HG03354 (cell line): Measurements from ENCODE around the gene NEGR1.

Experiments used
- ATAC-seq: cut with Tn5 transposase; IDR thresholded peaks from one replicate; pipeline ENCODE4 v1.9.1; 2021; ENCODE audit warnings: mild to moderate bottlenecking; ENCODE audit not compliant: unreplicated experiment, poor library complexity, severe bottlenecking

NEGR1 gene

GRCh38 chr1:71618766-71619530 lies 663.4 kb downstream of the NEGR1 start:
- no peak for ATAC-seq

- no peak for ATAC-seq
These were observed 664.1 kb downstream of the NEGR1 start for GRCh38 chr1:71618191-71618590.

- no peak for ATAC-seq
These were observed 671.9 kb downstream of the NEGR1 start for GRCh38 chr1:71610476-71610875.

GRCh38 chr1:71603044-71603776 lies 679.1 kb downstream of the NEGR1 start:
- ATAC-seq: no peak

GRCh38 chr1:71600023-71600422 lies 682.3 kb downstream of the NEGR1 start:
- no peak for ATAC-seq

- no peak for ATAC-seq
These were observed 683.0 kb downstream of the NEGR1 start for GRCh38 chr1:71599306-71599705.

GRCh38 chr1:71593523-71593922 lies 688.8 kb downstream of the NEGR1 start:
- ATAC-seq: no peak

- no peak for ATAC-seq
These were observed 689.6 kb downstream of the NEGR1 start for GRCh38 chr1:71592646-71593274.

GRCh38 chr1:71589005-71589404 lies 693.3 kb downstream of the NEGR1 start:
- ATAC-seq: no peak

GRCh38 chr1:71587961-71588360 lies 694.4 kb downstream of the NEGR1 start:
- ATAC-seq: no peak

GRCh38 chr1:71586030-71586429 lies 696.3 kb downstream of the NEGR1 start:
- peak; percentile 54 for ATAC-seq

- ATAC-seq: no peak
These were observed 698.6 kb downstream of the NEGR1 start for GRCh38 chr1:71583756-71584155.

GRCh38 chr1:71582673-71583072 lies 699.7 kb downstream of the NEGR1 start:
- no peak for ATAC-seq

- ATAC-seq: no peak
These were observed 704.7 kb downstream of the NEGR1 start for GRCh38 chr1:71577451-71578131.

GRCh38 chr1:71572038-71572437 lies 710.3 kb downstream of the NEGR1 start:
- ATAC-seq: peak; percentile 81

- ATAC-seq: no peak
These were observed 715.9 kb downstream of the NEGR1 start for GRCh38 chr1:71566413-71566812.

- no peak for ATAC-seq
These were observed 716.5 kb downstream of the NEGR1 start for GRCh38 chr1:71565831-71566230.

- ATAC-seq: no peak
These were observed 717.1 kb downstream of the NEGR1 start for GRCh38 chr1:71565262-71565661.

- no peak for ATAC-seq
These were observed 720.0 kb downstream of the NEGR1 start for GRCh38 chr1:71562298-71562697.

- no peak for ATAC-seq
These were observed 720.6 kb downstream of the NEGR1 start for GRCh38 chr1:71561729-71562128.
